ENCODE data around the gene PEX14.
"Not testable (repeated sequence)": the region's sequence is repeated elsewhere in the genome, so short reads cannot be mapped to it uniquely, and the experiment has no call there.

The PEX14 gene

GRCh38 chr1:10438677-10439163 is 36.0 kb upstream of the PEX14 start:
- in situ Hi-C loops (cut with HindIII; ENCODE audit: low pct_unique_long_range_greater_than_20kb, low sequenced_read_pairs): no loop called here
- DNase-seq (ENCODE audit: low read depth in 1 of 2, low spot score in 1 of 2): no peak
- TF ChIP-seq JUND (IDR thresholded peaks at IDR 0.05; ENCODE audit: low read depth): no peak

- TF ChIP-seq JUND (IDR thresholded peaks at IDR 0.05; ENCODE audit: low read depth): no peak
- DNase-seq (ENCODE audit: low read depth in 1 of 2, low spot score in 1 of 2): no peak
- in situ Hi-C loops (cut with HindIII; ENCODE audit: low pct_unique_long_range_greater_than_20kb, low sequenced_read_pairs): no loop called here
These were observed 34.4 kb upstream of the PEX14 start for GRCh38 chr1:10440305-10440704.

GRCh38 chr1:10440794-10441193 is 34.0 kb upstream of the PEX14 start:
- DNase-seq (ENCODE audit: low read depth in 1 of 2, low spot score in 1 of 2): no peak
- in situ Hi-C loops (cut with HindIII; ENCODE audit: low pct_unique_long_range_greater_than_20kb, low sequenced_read_pairs): no loop called here
- TF ChIP-seq JUND (IDR thresholded peaks at IDR 0.05; ENCODE audit: low read depth): no peak

- no peak for TF ChIP-seq JUND (IDR thresholded peaks at IDR 0.05; ENCODE audit: low read depth)
- in situ Hi-C loops (cut with HindIII; ENCODE audit: low pct_unique_long_range_greater_than_20kb, low sequenced_read_pairs): no loop called here
- no peak for DNase-seq (ENCODE audit: low read depth in 1 of 2, low spot score in 1 of 2)
These were observed 30.5 kb upstream of the PEX14 start for GRCh38 chr1:10444248-10444647.

- in situ Hi-C loops (cut with HindIII; ENCODE audit: low pct_unique_long_range_greater_than_20kb, low sequenced_read_pairs): no loop called here
- TF ChIP-seq JUND (IDR thresholded peaks at IDR 0.05; ENCODE audit: low read depth): no peak
- DNase-seq (ENCODE audit: low read depth in 1 of 2, low spot score in 1 of 2): no peak
These were observed 29.9 kb upstream of the PEX14 start for GRCh38 chr1:10444795-10445397.

GRCh38 chr1:10446790-10447422 is 27.8 kb upstream of the PEX14 start:
- no peak for DNase-seq (ENCODE audit: low read depth in 1 of 2, low spot score in 1 of 2)
- TF ChIP-seq JUND (IDR thresholded peaks at IDR 0.05; ENCODE audit: low read depth): no peak
- in situ Hi-C loops (cut with HindIII; ENCODE audit: low pct_unique_long_range_greater_than_20kb, low sequenced_read_pairs): no loop called here

- in situ Hi-C loops (cut with HindIII; ENCODE audit: low pct_unique_long_range_greater_than_20kb, low sequenced_read_pairs): no loop called here
- DNase-seq (ENCODE audit: low read depth in 1 of 2, low spot score in 1 of 2): no peak
- no peak for TF ChIP-seq JUND (IDR thresholded peaks at IDR 0.05; ENCODE audit: low read depth)
These were observed 25.0 kb upstream of the PEX14 start, which contains the start of gene CORT for GRCh38 chr1:10449751-10450150. TSS of gene CORT (plus strand) at chr1:10450031. CDS start at chr1:10450224, 193 bp downstream.

GRCh38 chr1:10450156-10450814 is 24.5 kb upstream of the PEX14 start:
- in situ Hi-C loops (cut with HindIII; ENCODE audit: low pct_unique_long_range_greater_than_20kb, low sequenced_read_pairs): no loop called here
- DNase-seq (ENCODE audit: low read depth in 1 of 2, low spot score in 1 of 2): no peak

GRCh38 chr1:10450836-10451235 is 23.9 kb upstream of the PEX14 start:
- no peak for TF ChIP-seq JUND (IDR thresholded peaks at IDR 0.05; ENCODE audit: low read depth)
- in situ Hi-C loops (cut with HindIII; ENCODE audit: low pct_unique_long_range_greater_than_20kb, low sequenced_read_pairs): no loop called here
- no peak for DNase-seq (ENCODE audit: low read depth in 1 of 2, low spot score in 1 of 2)

More at GRCh38 chr1:10450156-10450814, 24.5 kb upstream of the PEX14 start:
- TF ChIP-seq JUND (IDR thresholded peaks at IDR 0.05; ENCODE audit: low read depth): no peak

GRCh38 chr1:10451287-10451686 is 23.5 kb upstream of the PEX14 start:
- in situ Hi-C loops (cut with HindIII; ENCODE audit: low pct_unique_long_range_greater_than_20kb, low sequenced_read_pairs): no loop called here
- no peak for TF ChIP-seq JUND (IDR thresholded peaks at IDR 0.05; ENCODE audit: low read depth)
- no peak for DNase-seq (ENCODE audit: low read depth in 1 of 2, low spot score in 1 of 2)

GRCh38 chr1:10456048-10456447 is 18.7 kb upstream of the PEX14 start:
- in situ Hi-C loops (cut with HindIII; ENCODE audit: low pct_unique_long_range_greater_than_20kb, low sequenced_read_pairs): no loop called here
- DNase-seq (ENCODE audit: low read depth in 1 of 2, low spot score in 1 of 2): no peak
- TF ChIP-seq JUND (IDR thresholded peaks at IDR 0.05; ENCODE audit: low read depth): no peak

- no peak for DNase-seq (ENCODE audit: low read depth in 1 of 2, low spot score in 1 of 2)
- in situ Hi-C loops (cut with HindIII; ENCODE audit: low pct_unique_long_range_greater_than_20kb, low sequenced_read_pairs): no loop called here
- TF ChIP-seq JUND (IDR thresholded peaks at IDR 0.05; ENCODE audit: low read depth): no peak
These were observed 18.1 kb upstream of the PEX14 start for GRCh38 chr1:10456661-10457060.

GRCh38 chr1:10457462-10457861 is 17.3 kb upstream of the PEX14 start:
- DNase-seq (ENCODE audit: low read depth in 1 of 2, low spot score in 1 of 2); in situ Hi-C loops (cut with HindIII; ENCODE audit: low pct_unique_long_range_greater_than_20kb, low sequenced_read_pairs): not testable (repeated sequence)
